D341Med (cell line): Measurements from ENCODE around the gene SCYGR1.
"Not testable (repeated sequence)": the region's sequence is repeated elsewhere in the genome, so short reads cannot be mapped to it uniquely, and the experiment has no call there.

ENCODE experiments used
- DNase-seq: peaks from one replicate; pipeline ENCODE4 v3.0.0; 2012; ENCODE audit warnings: low spot score

The SCYGR1 gene

GRCh38 chr2:227387583-227387982 lies at the start of gene SCYGR1:
Gene SCYGR1, minus strand, starts transcription at chr2:227387949. Its CDS starts 0 bp downstream, at chr2:227387949.
- DNase-seq: not testable (repeated sequence)

GRCh38 chr2:227436436-227437174 lies 48.9 kb upstream of the SCYGR1 start:
- no peak for DNase-seq

- no peak for DNase-seq
These were observed 45.4 kb upstream of the SCYGR1 start for GRCh38 chr2:227433171-227433570.

- no peak for DNase-seq
These were observed 42.9 kb upstream of the SCYGR1 start for GRCh38 chr2:227430639-227431038.

- DNase-seq: no peak
These were observed 41.1 kb upstream of the SCYGR1 start for GRCh38 chr2:227428731-227429285.

GRCh38 chr2:227423656-227424499 lies 36.1 kb upstream of the SCYGR1 start:
- no peak for DNase-seq

GRCh38 chr2:227420087-227421052 lies 32.6 kb upstream of the SCYGR1 start:
- DNase-seq: no peak

- no peak for DNase-seq
These were observed 29.0 kb upstream of the SCYGR1 start for GRCh38 chr2:227416701-227417100.

- no peak for DNase-seq
These were observed 28.0 kb upstream of the SCYGR1 start for GRCh38 chr2:227415538-227416424.

- no peak for DNase-seq
These were observed 27.1 kb upstream of the SCYGR1 start for GRCh38 chr2:227414846-227415245.

GRCh38 chr2:227413371-227413770 lies 25.6 kb upstream of the SCYGR1 start:
- DNase-seq: no peak

GRCh38 chr2:227412877-227413276 lies 25.1 kb upstream of the SCYGR1 start:
- DNase-seq: no peak

- DNase-seq: no peak
These were observed 24.2 kb upstream of the SCYGR1 start for GRCh38 chr2:227411990-227412350.

- no peak for DNase-seq
These were observed 23.7 kb upstream of the SCYGR1 start for GRCh38 chr2:227411320-227411989.

- DNase-seq: no peak
These were observed 22.4 kb upstream of the SCYGR1 start for GRCh38 chr2:227410191-227410590.

GRCh38 chr2:227407591-227408151 lies 19.9 kb upstream of the SCYGR1 start:
- DNase-seq: no peak

GRCh38 chr2:227406177-227407031 lies 18.7 kb upstream of the SCYGR1 start:
- DNase-seq: peak; percentile 68

- DNase-seq: no peak
These were observed 17.0 kb upstream of the SCYGR1 start for GRCh38 chr2:227404585-227405271.
